Spleen (tissue), 11 donors: ENCODE results near the gene KAT6B. TPM values are rescaled to one million over a fixed set of nuclear protein-coding genes. Genes with fewer than 3 reads are reported as not detected.
A peak's percentile ranks its signal among the peaks of the same experiment; 100 is the strongest.

Experiments used
- DNase-seq: peaks from one replicate; pipeline ENCODE4 v3.0.0-alpha.2; 2020
- H3K27ac ChIP-seq, 8 donors: fragments of 200-600 bp; sonication (generic) in 7 of 8; 1 replicate in 4 of 8; 2 replicates in 4 of 8; pipeline versions ENCODE4 v1.5.0 to v1.8.0; 2016 to 2021; ENCODE audit warnings: inconsistent platforms in 4 of 8, mild to moderate bottlenecking in 4 of 8, moderate library complexity in 1 of 8
- H3K27me3 ChIP-seq, 7 donors: fragments of 200-600 bp; sonication (generic) in 6 of 7; replicated peaks in 1 of 7; 1 replicate in 4 of 7; 2 replicates in 3 of 7; pipeline versions ENCODE4 v1.5.0 to v1.8.0; 2016 to 2021; ENCODE audit warnings: inconsistent platforms in 3 of 7, mild to moderate bottlenecking in 1 of 7
- H3K36me3 ChIP-seq, 6 donors: fragments of 200-600 bp; sonication (generic) in 5 of 6; 1 replicate in 4 of 6; 2 replicates in 2 of 6; pipeline versions ENCODE4 v1.5.0 to v1.8.0; 2016 to 2021; ENCODE audit warnings: inconsistent platforms in 2 of 6
- H3K4me1 ChIP-seq, 6 donors: fragments of 200-600 bp; sonication (generic) in 5 of 6; 1 replicate in 3 of 6; 2 replicates in 3 of 6; pipeline versions ENCODE4 v1.5.0 to v1.8.0; 2016 to 2021; ENCODE audit warnings: inconsistent platforms in 3 of 6
- H3K4me3 ChIP-seq, 8 donors: fragments of 200-600 bp; sonication (generic) in 7 of 8; 1 replicate in 4 of 8; 2 replicates in 4 of 8; pipeline versions ENCODE4 v1.5.0 to v1.8.0; 2016 to 2021; ENCODE audit warnings: inconsistent platforms in 4 of 8, mild to moderate bottlenecking in 4 of 8, moderate library complexity in 2 of 8
- H3K9me3 ChIP-seq, 8 donors: fragments of 200-600 bp; sonication (generic) in 7 of 8; 1 replicate in 4 of 8; 2 replicates in 4 of 8; pipeline versions ENCODE4 v1.5.0 to v1.8.0; 2016 to 2021; ENCODE audit warnings: inconsistent platforms in 4 of 8
- CTCF ChIP-seq, 11 experiments: fragments of 200-600 bp in 7 of 11; fragments of 450-650 bp in 4 of 11; sonication (generic) in 4 of 11; IDR thresholded peaks in 8 of 11; conservative IDR thresholded peaks in 3 of 11; 1 replicate in 7 of 11; 2 replicates in 4 of 11; pipeline versions ENCODE4 v1.4.0 to v1.8.0; 2016 to 2021; ENCODE audit warnings: antibody characterized with exemption in 11 of 11, inconsistent platforms in 4 of 11, mild to moderate bottlenecking in 1 of 11
- POLR2A ChIP-seq, 3 donors: fragments of 450-650 bp; IDR thresholded peaks; one replicate each; pipeline ENCODE4 v1.5.1; 2017; ENCODE audit warnings: antibody characterized with exemption in 3 of 3, mild to moderate bottlenecking in 1 of 3
- POLR2AphosphoS5 ChIP-seq, 3 donors: sonication (generic); formaldehyde crosslinking; IDR thresholded peaks; one replicate each; pipeline ENCODE4 v1.5.1; 2017; ENCODE audit warnings: antibody characterized with exemption in 3 of 3
- WGBS, 5 donors: extraction: QIAGEN DNeasy Blood & Tissue Kit in 3 of 5; methylation state at CpG; one replicate each; pipeline versions ENCODE4 v1.1.5 to v1.1.7; 2013 to 2018; 5-methylcytosine and 5-hydroxymethylcytosine counted together
- intact Hi-C: fragments of 100-400 bp; cut with DNase I; formaldehyde crosslinking; loops from one replicate; pipeline ENCODE4 v1.15.0; 2023; ENCODE audit warnings: low total_unique reads
- polyA plus RNA-seq, 3 donors: library from polyadenylated mRNA; stranded (reverse); fragments of 200-250 nt; gene quantifications; one replicate each; pipeline ENCODE4 v1.2.1, GENCODE V29; 2013
- total RNA-seq, 7 donors: library from RNA; depleted of rRNA in 3 of 7; stranded (reverse); fragments of >200 nt in 3 of 7; fragmentation: NEBNext Ultra II Directional in 4 of 7; extraction: Animal tissue kit (Norgen Biotek cat#: 25700) in 4 of 7; gene quantifications; one replicate each; pipeline versions ENCODE4 v1.1.0 to v1.2.1, GENCODE V29; 2016 to 2021
- donor health status: healthy with polysubstance abuse.
- donor health status: DM: no; HTN: no; CAD: no; lungs with moderate emphysema.
- donor health status: DM: no; HTN: no; CAD: no.
- donor health status: Bipolar disorder and iron deficiency.
- donor health status: healthy.
- donor health status: DM: no; HTN: no; CAD: no.
- donor health status: DM: yes; HTN: yes; CAD: no.

Gene KAT6B
- total and polyA plus RNA-seq, 10 donors, result 2.9 to 61.0 (median 46.0) TPM

- intact Hi-C loops, result no loop called here
- TF ChIP-seq POLR2A (IDR thresholded peaks at IDR 0.05) (no peak), CTCF (IDR thresholded peaks at IDR 0.05 in 8 of 11, conservative IDR thresholded peaks at IDR 0.05 in 3 of 11) (no peak), POLR2AphosphoS5 (IDR thresholded peaks at IDR 0.05) (no peak)
These were observed 205.7 kb downstream of the KAT6B start for GRCh38 chr10:75032119-75032518.

GRCh38 chr10:75032813-75033212, 206.4 kb downstream of the KAT6B start:
- Histone ChIP-seq H3K27me3 (no peaks in the 10 kb centered on the region), H3K4me1 (peaks cover 0 to 5% (median 0%) of the 10 kb centered on the region in 6 donors), H3K9me3 (no peaks in the 10 kb centered on the region), H3K36me3 (peaks cover 0 to 42% (median 23%) of the 10 kb centered on the region in 6 donors), H3K4me3 (no peak overlapping the region), H3K27ac (no peak overlapping the region)
- intact Hi-C loops, result no loop called here
- TF ChIP-seq CTCF (IDR thresholded peaks at IDR 0.05 in 8 of 11, conservative IDR thresholded peaks at IDR 0.05 in 3 of 11), result no peak
- no peak for TF ChIP-seq POLR2AphosphoS5 (IDR thresholded peaks at IDR 0.05)
- TF ChIP-seq POLR2A (IDR thresholded peaks at IDR 0.05), result no peak
- no peak for DNase-seq
- 80 to 88% (median 83%) methylated on average over 8 of the region's 8 CpGs for WGBS, 5 donors

More at GRCh38 chr10:75032119-75032518, 205.7 kb downstream of the KAT6B start:
- no peak overlapping the region for H3K27ac ChIP-seq
- H3K4me1 ChIP-seq, result peaks cover 0 to 5% (median 0%) of the 10 kb centered on the region in 6 donors
- H3K4me3 ChIP-seq, result no peak overlapping the region
- DNase-seq, result no peak
- H3K36me3 ChIP-seq, result peaks cover 0 to 47% (median 23%) of the 10 kb centered on the region in 6 donors
- no peaks in the 10 kb centered on the region for H3K27me3 ChIP-seq
- 95 to 99% (median 99%) methylated on average over 3 of the region's 3 CpGs for WGBS, 5 donors
- H3K9me3 ChIP-seq, result no peaks in the 10 kb centered on the region

GRCh38 chr10:75033399-75034130, 207.2 kb downstream of the KAT6B start:
- 90 to 94% (median 93%) methylated on average over 15 of the region's 15 CpGs for WGBS, 5 donors
- no peak for DNase-seq
- intact Hi-C loops, result no loop called here
- Histone ChIP-seq H3K4me3 (no peak overlapping the region), H3K9me3 (no peaks in the 10 kb centered on the region), H3K27me3 (no peaks in the 10 kb centered on the region), H3K4me1 (peaks cover 0 to 5% (median 0%) of the 10 kb centered on the region in 6 donors), H3K27ac (no peak overlapping the region), H3K36me3 (peaks cover 0 to 34% (median 19%) of the 10 kb centered on the region in 6 donors)
- TF ChIP-seq CTCF (IDR thresholded peaks at IDR 0.05 in 8 of 11, conservative IDR thresholded peaks at IDR 0.05 in 3 of 11), result no peak
- peak in 1 of 3 donors; percentile 17 for TF ChIP-seq POLR2AphosphoS5 (IDR thresholded peaks at IDR 0.05)

GRCh38 chr10:75034131-75034512, 207.7 kb downstream of the KAT6B start:
- intact Hi-C loops, result no loop called here
- no peak for DNase-seq
- WGBS, 5 donors, result 65 to 77% (median 70%) methylated on average over 5 of the region's 5 CpGs

More at GRCh38 chr10:75034131-75034512, 207.7 kb downstream of the KAT6B start:
- no peak for TF ChIP-seq CTCF (IDR thresholded peaks at IDR 0.05 in 8 of 11, conservative IDR thresholded peaks at IDR 0.05 in 3 of 11)
- TF ChIP-seq POLR2AphosphoS5 (IDR thresholded peaks at IDR 0.05), result no peak
- TF ChIP-seq POLR2A (IDR thresholded peaks at IDR 0.05), result no peak
- H3K9me3 ChIP-seq, result no peaks in the 10 kb centered on the region
- H3K4me3 ChIP-seq, result no peak overlapping the region
- no peak overlapping the region for H3K27ac ChIP-seq
- peaks cover 0 to 5% (median 0%) of the 10 kb centered on the region in 6 donors for H3K4me1 ChIP-seq
- H3K27me3 ChIP-seq, result no peaks in the 10 kb centered on the region
- peaks cover 0 to 29% (median 15%) of the 10 kb centered on the region in 6 donors for H3K36me3 ChIP-seq
